Astrocyte (in vitro differentiated cells and primary cell): ENCODE measurements around the gene ABHD5. TPM values are rescaled to one million over a fixed set of nuclear protein-coding genes. Genes with fewer than 3 reads are reported as not detected.
"Not testable (repeated sequence)": the region's sequence is repeated elsewhere in the genome, so short reads cannot be mapped to it uniquely, and the experiment has no call there.

Experiments used
- DNase-seq: peaks from one replicate; pipeline ENCODE4 v3.0.0-alpha.2; 2010; ENCODE audit warnings: low read depth
- FAIRE-seq: peaks from 2 replicates; lab custom pipeline; 2011; peaks lifted over from hg19 to GRCh38; lab: Jason Lieb, UNC
- H2AFZ ChIP-seq: 2 replicates; pipeline ENCODE4 v1.6.0; 2012; ENCODE audit warnings: low read depth, low read length, inconsistent platforms
- H3K27ac ChIP-seq: 2 replicates; pipeline ENCODE4 v1.5.1; 2011; ENCODE audit warnings: low read depth, low read length, inconsistent platforms
- H3K27me3 ChIP-seq: 2 replicates; pipeline ENCODE4 v1.6.0; 2011; ENCODE audit warnings: low read length, inconsistent platforms; ENCODE audit not compliant: insufficient read depth
- H3K36me3 ChIP-seq: 2 replicates; pipeline ENCODE4 v1.5.1; 2011; ENCODE audit warnings: low read length, inconsistent platforms; ENCODE audit not compliant: insufficient read depth
- H3K4me1 ChIP-seq: 2 replicates; pipeline ENCODE4 v1.5.1; 2011; ENCODE audit warnings: low read length, inconsistent platforms; ENCODE audit not compliant: insufficient read depth
- H3K4me2 ChIP-seq: 2 replicates; pipeline ENCODE4 v1.6.0; 2012; ENCODE audit warnings: low read length, inconsistent platforms
- H3K4me3 ChIP-seq: 2 replicates; pipeline ENCODE4 v1.5.1; 2011; ENCODE audit warnings: low read depth, mild to moderate bottlenecking, low read length, inconsistent platforms; ENCODE audit not compliant: insufficient read depth
- H3K79me2 ChIP-seq: 2 replicates; pipeline ENCODE4 v1.6.0; 2012; ENCODE audit warnings: mild to moderate bottlenecking, low read length, inconsistent platforms; ENCODE audit not compliant: insufficient read depth
- H3K9ac ChIP-seq: 2 replicates; pipeline ENCODE4 v1.6.0; 2012; ENCODE audit warnings: mild to moderate bottlenecking, low read length, inconsistent platforms
- H3K9me3 ChIP-seq: 2 replicates; pipeline ENCODE4 v1.5.1; 2012; ENCODE audit warnings: low read depth, mild to moderate bottlenecking, low read length, inconsistent platforms; ENCODE audit not compliant: insufficient read depth
- H4K20me1 ChIP-seq: 2 replicates; pipeline ENCODE4 v1.6.0; 2012; ENCODE audit warnings: low read length, inconsistent platforms; ENCODE audit not compliant: insufficient read depth
- H3K27ac Mint-ChIP-seq: one replicate; pipeline ENCODE4 v1.8.0; 2021; ENCODE audit warnings: mild to moderate bottlenecking, mixed read lengths; ENCODE audit not compliant: unreplicated experiment
- H3K27me3 Mint-ChIP-seq: one replicate; pipeline ENCODE4 v1.8.0; 2021; ENCODE audit warnings: low read depth, mixed read lengths; ENCODE audit not compliant: unreplicated experiment
- H3K36me3 Mint-ChIP-seq: one replicate; pipeline ENCODE4 v1.8.0; 2021; ENCODE audit warnings: low read depth, mixed read lengths; ENCODE audit not compliant: unreplicated experiment
- H3K4me1 Mint-ChIP-seq: one replicate; pipeline ENCODE4 v1.8.0; 2021; ENCODE audit warnings: low read depth, mixed read lengths; ENCODE audit not compliant: unreplicated experiment
- H3K4me3 Mint-ChIP-seq: one replicate; pipeline ENCODE4 v1.8.0; 2021; ENCODE audit warnings: mild to moderate bottlenecking, moderate library complexity, mixed read lengths; ENCODE audit not compliant: unreplicated experiment
- H3K9me3 Mint-ChIP-seq: one replicate; pipeline ENCODE4 v1.8.0; 2021; ENCODE audit warnings: mild to moderate bottlenecking, mixed read lengths; ENCODE audit not compliant: unreplicated experiment
- EZH2 ChIP-seq: IDR thresholded peaks from 2 replicates; pipeline ENCODE4 v1.6.1; 2012; ENCODE audit warnings: mild to moderate bottlenecking, low read length, inconsistent platforms; ENCODE audit not compliant: insufficient read depth
- total RNA-seq: library from RNA; stranded (reverse); gene quantifications from 2 replicates; pipeline ENCODE4 v1.2.1, GENCODE V29; 2021
- TF ChIP-seq, protein P1 (sequence below): IDR thresholded peaks from 2 replicates; pipeline ENCODE4 v1.5.1; 2011; ENCODE audit warnings: low read depth, mild to moderate bottlenecking, inconsistent platforms, low read length, moderate library complexity; ENCODE audit not compliant: insufficient read depth

The ABHD5 gene
- total RNA-seq, 1 donor from 2014 or later: 18.3 TPM

DNA sequence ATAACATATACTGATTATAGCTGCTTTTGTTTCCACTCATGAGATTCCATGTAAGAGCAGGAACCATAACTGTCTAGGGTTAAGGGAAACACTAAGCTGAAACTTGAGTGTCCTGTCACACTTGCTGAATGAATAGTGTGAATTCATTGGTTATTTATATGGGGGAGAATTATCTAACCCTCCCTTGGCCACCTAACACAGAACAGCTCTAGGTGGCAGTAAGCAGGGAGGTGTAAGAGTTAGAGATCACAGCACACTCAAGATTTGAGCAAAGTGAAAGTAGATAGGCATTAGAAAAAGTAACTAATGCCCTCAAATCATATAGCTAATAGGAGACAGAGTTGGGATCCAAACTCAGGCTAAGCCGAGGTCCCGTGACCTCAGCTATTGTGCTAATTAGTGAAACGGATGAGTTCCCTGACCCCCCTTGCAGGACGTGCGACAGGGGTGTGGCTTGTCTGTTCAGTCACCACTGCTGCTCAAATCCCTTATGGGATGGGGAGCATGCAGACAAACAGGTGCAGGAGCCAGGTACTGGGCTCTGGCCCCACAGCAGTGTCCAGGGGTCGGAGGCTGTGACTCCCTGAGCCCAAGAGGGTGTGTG is 41.3 kb upstream of the ABHD5 start:
- H3K27ac Mint-ChIP-seq: no peak overlapping the region
- H3K4me2 ChIP-seq: peak overlapping the region; percentile 12

DNA sequence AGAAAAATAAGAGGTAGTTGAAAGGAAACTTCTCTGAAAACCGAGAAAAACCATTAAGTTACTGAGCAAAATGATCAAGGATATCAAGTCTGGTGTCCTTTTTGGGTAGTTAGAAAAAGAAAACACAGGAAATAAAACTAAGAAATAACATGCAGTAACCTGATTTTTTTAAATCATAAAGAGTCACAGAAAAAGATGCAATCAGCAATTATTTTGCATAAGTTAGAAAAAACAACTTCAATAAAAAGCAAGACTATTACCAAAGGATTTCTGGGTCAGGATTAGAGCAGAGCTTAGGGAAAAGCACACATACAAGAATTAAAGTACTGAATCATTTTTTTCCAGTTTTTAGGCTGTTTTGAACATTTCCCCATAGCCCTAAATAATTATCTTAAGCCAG is 40.4 kb upstream of the ABHD5 start:
- Histone ChIP-seq H3K27ac (no peak overlapping the region), H3K4me3 (no peak overlapping the region), H3K9me3 (no peaks in the 10 kb centered on the region), H3K79me2 (no peaks in the 10 kb centered on the region), H3K4me2 (no peak overlapping the region), H3K27me3 (no peaks in the 10 kb centered on the region), H3K9ac (no peak overlapping the region), H4K20me1 (no peaks in the 10 kb centered on the region), H2AFZ (no peak overlapping the region), H3K36me3 (no peaks in the 10 kb centered on the region), H3K4me1 (no peaks in the 10 kb centered on the region)
- Mint-ChIP-seq H3K36me3 (no peaks in the 10 kb centered on the region), H3K27ac (no peak overlapping the region), H3K4me3 (no peak overlapping the region), H3K4me1 (peaks cover 2% of the 10 kb centered on the region), H3K9me3 (peaks cover 4% of the 10 kb centered on the region), H3K27me3 (peaks cover 2% of the 10 kb centered on the region)
- FAIRE-seq (no peak), DNase-seq (no peak)
- TF ChIP-seq, protein P1, sequence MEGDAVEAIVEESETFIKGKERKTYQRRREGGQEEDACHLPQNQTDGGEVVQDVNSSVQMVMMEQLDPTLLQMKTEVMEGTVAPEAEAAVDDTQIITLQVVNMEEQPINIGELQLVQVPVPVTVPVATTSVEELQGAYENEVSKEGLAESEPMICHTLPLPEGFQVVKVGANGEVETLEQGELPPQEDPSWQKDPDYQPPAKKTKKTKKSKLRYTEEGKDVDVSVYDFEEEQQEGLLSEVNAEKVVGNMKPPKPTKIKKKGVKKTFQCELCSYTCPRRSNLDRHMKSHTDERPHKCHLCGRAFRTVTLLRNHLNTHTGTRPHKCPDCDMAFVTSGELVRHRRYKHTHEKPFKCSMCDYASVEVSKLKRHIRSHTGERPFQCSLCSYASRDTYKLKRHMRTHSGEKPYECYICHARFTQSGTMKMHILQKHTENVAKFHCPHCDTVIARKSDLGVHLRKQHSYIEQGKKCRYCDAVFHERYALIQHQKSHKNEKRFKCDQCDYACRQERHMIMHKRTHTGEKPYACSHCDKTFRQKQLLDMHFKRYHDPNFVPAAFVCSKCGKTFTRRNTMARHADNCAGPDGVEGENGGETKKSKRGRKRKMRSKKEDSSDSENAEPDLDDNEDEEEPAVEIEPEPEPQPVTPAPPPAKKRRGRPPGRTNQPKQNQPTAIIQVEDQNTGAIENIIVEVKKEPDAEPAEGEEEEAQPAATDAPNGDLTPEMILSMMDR: no peak
- TF ChIP-seq EZH2: no peak

More for the DNA sequence above, 41.3 kb upstream of the ABHD5 start:
- Histone ChIP-seq H3K9me3 (no peaks in the 10 kb centered on the region), H3K4me3 (no peak overlapping the region), H2AFZ (no peak overlapping the region), H3K79me2 (no peaks in the 10 kb centered on the region), H4K20me1 (no peaks in the 10 kb centered on the region), H3K4me1 (no peaks in the 10 kb centered on the region), H3K36me3 (no peaks in the 10 kb centered on the region), H3K27ac (no peak overlapping the region), H3K27me3 (no peaks in the 10 kb centered on the region), H3K9ac (no peak overlapping the region)
- Mint-ChIP-seq H3K4me3 (no peak overlapping the region), H3K4me1 (peaks cover 2% of the 10 kb centered on the region), H3K36me3 (peaks cover 3% of the 10 kb centered on the region), H3K9me3 (peaks cover 4% of the 10 kb centered on the region), H3K27me3 (peaks cover under 1% of the 10 kb centered on the region)
- no peak for DNase-seq
- FAIRE-seq: no peak
- TF ChIP-seq, protein P1: no peak
- TF ChIP-seq EZH2: no peak

DNA sequence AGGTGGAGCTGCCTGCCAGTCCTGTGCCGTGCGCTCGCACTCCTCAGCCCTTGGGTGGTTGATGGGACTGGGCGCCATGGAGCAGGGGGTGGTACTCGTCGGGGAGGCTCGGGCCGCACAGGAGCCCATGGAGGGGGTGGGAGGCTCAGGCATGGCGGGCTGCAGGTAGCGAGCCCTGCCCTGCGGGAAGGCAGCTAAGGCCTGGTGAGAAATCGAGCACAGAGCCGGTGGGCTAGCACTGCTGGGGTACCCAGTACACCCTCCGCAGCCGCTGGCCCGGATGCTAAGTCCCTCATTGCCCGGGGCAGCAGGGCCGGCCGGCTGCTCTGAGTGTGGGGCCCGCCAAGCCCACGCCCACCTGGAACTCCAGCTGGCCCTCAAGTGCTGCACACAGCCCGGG is 34.3 kb upstream of the ABHD5 start:
- H3K79me2 ChIP-seq, H3K9ac ChIP-seq, H3K9me3 Mint-ChIP-seq, H3K36me3 ChIP-seq, H2AFZ ChIP-seq, H3K27me3 ChIP-seq, FAIRE-seq, H3K27me3 Mint-ChIP-seq, DNase-seq, H3K4me1 ChIP-seq, H4K20me1 ChIP-seq, H3K4me3 ChIP-seq, H3K27ac Mint-ChIP-seq, H3K4me1 Mint-ChIP-seq, H3K4me3 Mint-ChIP-seq, H3K9me3 ChIP-seq, H3K4me2 ChIP-seq, H3K27ac ChIP-seq, H3K36me3 Mint-ChIP-seq: not testable (repeated sequence)
